B cell (primary cell): ENCODE data around the gene CDKN2AIPNL.
"Not testable (repeated sequence)": the region's sequence is repeated elsewhere in the genome, so short reads cannot be mapped to it uniquely, and the experiment has no call there.

ENCODE experiments used
- EZH2 ChIP-seq: IDR thresholded peaks from 2 replicates; pipeline ENCODE4 v1.6.1; 2012; ENCODE audit warnings: borderline replicate concordance, low read depth, mild to moderate bottlenecking, moderate library complexity, low read length; ENCODE audit not compliant: insufficient read depth, poor library complexity, severe bottlenecking
- TF ChIP-seq, protein P1 (sequence below): fragments of 200-600 bp; IDR thresholded peaks from one replicate; pipeline ENCODE4 v1.8.0; 2022; ENCODE audit warnings: antibody characterized with exemption, mild to moderate bottlenecking

DNA sequence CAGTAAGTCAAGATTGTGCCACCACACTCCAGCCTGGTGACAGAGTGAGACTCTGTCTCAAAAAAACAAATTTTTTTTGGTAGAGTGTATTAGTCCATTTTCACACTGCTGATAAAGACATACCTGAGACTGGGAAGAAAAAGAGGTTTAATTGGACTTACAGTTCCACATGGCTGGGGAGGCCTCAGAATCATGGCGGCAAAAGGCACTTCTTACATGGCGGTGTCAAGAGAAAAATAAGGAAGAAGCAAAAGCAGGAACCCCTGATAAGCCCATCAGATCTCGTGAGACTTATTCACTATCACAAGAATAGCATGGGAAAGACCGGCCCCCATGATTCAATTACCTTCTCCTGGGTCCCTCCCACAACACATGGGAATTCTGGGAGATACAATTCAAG, 9.4 kb upstream of the CDKN2AIPNL start:
- TF ChIP-seq, protein P1, sequence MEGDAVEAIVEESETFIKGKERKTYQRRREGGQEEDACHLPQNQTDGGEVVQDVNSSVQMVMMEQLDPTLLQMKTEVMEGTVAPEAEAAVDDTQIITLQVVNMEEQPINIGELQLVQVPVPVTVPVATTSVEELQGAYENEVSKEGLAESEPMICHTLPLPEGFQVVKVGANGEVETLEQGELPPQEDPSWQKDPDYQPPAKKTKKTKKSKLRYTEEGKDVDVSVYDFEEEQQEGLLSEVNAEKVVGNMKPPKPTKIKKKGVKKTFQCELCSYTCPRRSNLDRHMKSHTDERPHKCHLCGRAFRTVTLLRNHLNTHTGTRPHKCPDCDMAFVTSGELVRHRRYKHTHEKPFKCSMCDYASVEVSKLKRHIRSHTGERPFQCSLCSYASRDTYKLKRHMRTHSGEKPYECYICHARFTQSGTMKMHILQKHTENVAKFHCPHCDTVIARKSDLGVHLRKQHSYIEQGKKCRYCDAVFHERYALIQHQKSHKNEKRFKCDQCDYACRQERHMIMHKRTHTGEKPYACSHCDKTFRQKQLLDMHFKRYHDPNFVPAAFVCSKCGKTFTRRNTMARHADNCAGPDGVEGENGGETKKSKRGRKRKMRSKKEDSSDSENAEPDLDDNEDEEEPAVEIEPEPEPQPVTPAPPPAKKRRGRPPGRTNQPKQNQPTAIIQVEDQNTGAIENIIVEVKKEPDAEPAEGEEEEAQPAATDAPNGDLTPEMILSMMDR, result not testable (repeated sequence)
- TF ChIP-seq EZH2, result not testable (repeated sequence)
